HepG2 (cell line): ENCODE measurements around the gene SIGLEC6. TPM values are rescaled to one million over a fixed set of nuclear protein-coding genes. Genes with fewer than 3 reads are reported as not detected.

Source experiments
- ATF7 ChIP-seq, 2 experiments: fragments of 450-650 bp in 1 of 2; sonication (generic) in 1 of 2; formaldehyde crosslinking in 1 of 2; IDR thresholded peaks; 2 replicates each; pipeline versions ENCODE4 v1.4.0 to v1.6.1; 2016 to 2020; ENCODE audit warnings: antibody characterized with exemption in 1 of 2, mild to moderate bottlenecking in 1 of 2, missing genetic modification reagents in 1 of 2
- GRHL1 ChIP-seq: sonication (generic); formaldehyde crosslinking; conservative IDR thresholded peaks from 2 replicates; pipeline ENCODE4 v1.8.0; 2022; ENCODE audit warnings: missing genetic modification reagents
- KDM4B ChIP-seq: sonication (generic); formaldehyde crosslinking; IDR thresholded peaks from 2 replicates; pipeline ENCODE4 v1.4.0; 2020; ENCODE audit warnings: missing genetic modification reagents
- KLF16 ChIP-seq, 2 experiments: sonication (generic) in 1 of 2; formaldehyde crosslinking in 1 of 2; IDR thresholded peaks; 2 replicates each; pipeline versions ENCODE4 v1.6.1 to v1.8.0; 2016 to 2023; ENCODE audit warnings: missing genetic modification reagents in 2 of 2, missing compliant biosample characterization in 1 of 2
- PCBP1 ChIP-seq: fragments of 200-400 bp; formaldehyde crosslinking; IDR thresholded peaks from 2 replicates; pipeline ENCODE4 v1.6.1; 2017; ENCODE audit warnings: mild to moderate bottlenecking, low read depth, low read length, borderline replicate concordance
- PRMT3 ChIP-seq: sonication (generic); formaldehyde crosslinking; IDR thresholded peaks from 2 replicates; pipeline ENCODE4 v1.8.1; 2022; ENCODE audit warnings: low read depth, mild to moderate bottlenecking, moderate library complexity, missing genetic modification reagents, borderline replicate concordance
- RAD51 ChIP-seq: fragments of 450-650 bp; IDR thresholded peaks from 2 replicates; pipeline ENCODE4 v1.6.1; 2016; ENCODE audit warnings: borderline replicate concordance
- RARG ChIP-seq: sonication (generic); formaldehyde crosslinking; IDR thresholded peaks from 2 replicates; pipeline ENCODE4 v1.4.0; 2020; ENCODE audit warnings: low read depth, mild to moderate bottlenecking, missing genetic modification reagents
- RFXAP ChIP-seq: sonication (generic); formaldehyde crosslinking; IDR thresholded peaks from 2 replicates; pipeline ENCODE4 v1.4.0; 2020; ENCODE audit warnings: missing genetic modification reagents, borderline replicate concordance
- SP2 ChIP-seq: sonication (generic); formaldehyde crosslinking; IDR thresholded peaks from 2 replicates; pipeline ENCODE4 v1.5.1; 2020; ENCODE audit warnings: mild to moderate bottlenecking, missing genetic modification reagents
- STAG1 ChIP-seq: sonication (generic); formaldehyde crosslinking; IDR thresholded peaks from 2 replicates; pipeline ENCODE4 v1.4.0; 2020; ENCODE audit warnings: missing genetic modification reagents
- SYNCRIP ChIP-seq: fragments of 200-400 bp; formaldehyde crosslinking; IDR thresholded peaks from 2 replicates; pipeline ENCODE4 v1.6.1; 2018; ENCODE audit warnings: mild to moderate bottlenecking, low read depth, low read length; ENCODE audit not compliant: insufficient read depth
- WIZ ChIP-seq: sonication (generic); formaldehyde crosslinking; IDR thresholded peaks from 2 replicates; pipeline ENCODE4 v1.5.1; 2020; ENCODE audit warnings: mild to moderate bottlenecking, missing genetic modification reagents
- ZNF101 ChIP-seq: sonication (generic); formaldehyde crosslinking; IDR thresholded peaks from 2 replicates; pipeline ENCODE4 v1.4.0; 2020; ENCODE audit warnings: mild to moderate bottlenecking, low read depth, missing genetic modification reagents, borderline replicate concordance
- ZNF143 ChIP-seq: sonication (generic); formaldehyde crosslinking; IDR thresholded peaks from 2 replicates; pipeline ENCODE4 v1.4.0; 2020; ENCODE audit warnings: missing genetic modification reagents
- ZNF234 ChIP-seq: sonication (generic); formaldehyde crosslinking; conservative IDR thresholded peaks from 2 replicates; pipeline ENCODE4 v1.5.1; 2020; ENCODE audit warnings: mild to moderate bottlenecking, missing genetic modification reagents
- ZNF280B ChIP-seq: sonication (generic); formaldehyde crosslinking; IDR thresholded peaks from 2 replicates; pipeline ENCODE4 v1.5.0; 2020; ENCODE audit warnings: missing genetic modification reagents, mild to moderate bottlenecking, borderline replicate concordance
- ZNF333 ChIP-seq: sonication (generic); formaldehyde crosslinking; IDR thresholded peaks from 2 replicates; pipeline ENCODE4 v1.4.0; 2020; ENCODE audit warnings: mild to moderate bottlenecking, missing genetic modification reagents, borderline replicate concordance
- ZNF460 ChIP-seq: sonication (generic); formaldehyde crosslinking; IDR thresholded peaks from 2 replicates; pipeline ENCODE4 v1.5.1; 2020; ENCODE audit warnings: missing genetic modification reagents, mild to moderate bottlenecking, borderline replicate concordance
- ZNF501 ChIP-seq: sonication (generic); formaldehyde crosslinking; IDR thresholded peaks from 2 replicates; pipeline ENCODE4 v1.5.1; 2020; ENCODE audit warnings: mild to moderate bottlenecking, moderate library complexity, missing genetic modification reagents
- ZNF549 ChIP-seq: sonication (generic); formaldehyde crosslinking; IDR thresholded peaks from 2 replicates; pipeline ENCODE4 v1.5.0; 2020; ENCODE audit warnings: missing genetic modification reagents
- ZNF710 ChIP-seq: sonication (generic); formaldehyde crosslinking; IDR thresholded peaks from 2 replicates; pipeline ENCODE4 v1.5.0; 2020; ENCODE audit warnings: mild to moderate bottlenecking, missing genetic modification reagents, borderline replicate concordance
- polyA plus RNA-seq, 8 experiments: library from polyadenylated mRNA; depleted of rRNA in 3 of 8; stranded (reverse) in 7 of 8; unstranded in 1 of 8; fragments of >200 nt; fragmentation: Illumina TruSeq in 4 of 8; extraction: Trizol in 4 of 8; gene quantifications; 2 replicates each; pipeline versions ENCODE4 v1.2.1 to v1.2.3, GENCODE V29; 2011 to 2016; ENCODE audit warnings: low read depth in 4 of 8, missing spikeins in 1 of 8, mixed read lengths in 1 of 8; ENCODE audit not compliant: insufficient read depth in 1 of 8
- total RNA-seq, 5 experiments: library from RNA; depleted of rRNA; stranded (reverse); fragments of >200 nt; fragmentation: Illumina TruSeq; extraction: Trizol; gene quantifications; 2 replicates each; pipeline ENCODE4 v1.2.3, GENCODE V29; 2016; ENCODE audit warnings: low read depth in 1 of 5
- TF ChIP-seq, protein P1 (sequence below): sonication (generic); formaldehyde crosslinking; IDR thresholded peaks from 2 replicates; pipeline ENCODE4 v1.8.1; 2022; ENCODE audit warnings: low read depth, mild to moderate bottlenecking, missing genetic modification reagents

SIGLEC6 gene
- total and polyA plus RNA-seq, 2 of the 13 experiments (the other 11 are each of a cell fraction or from before 2014, with no cell fraction given), result not detected

- TF ChIP-seq GRHL1 (CRISPR knock-in tag) (no peak), ZNF234 (no peak), ZNF549 (CRISPR knock-in tag) (no peak), RFXAP (no peak), SYNCRIP (no peak), ZNF280B (CRISPR knock-in tag) (no peak), WIZ (CRISPR knock-in tag) (no peak), KDM4B (no peak), ZNF460 (no peak), RAD51 (no peak), ZNF333 (CRISPR knock-in tag) (no peak), STAG1 (CRISPR knock-in tag) (no peak), ZNF710 (no peak), SP2 (CRISPR knock-in tag) (no peak), PRMT3 (CRISPR knock-in tag) (no peak), ATF7 (IDR thresholded peaks at IDR 0.05) (no peak), ATF7 (CRISPR knock-in tag; IDR thresholded peaks at IDR 0.05) (no peak), RARG (no peak), KLF16 (CRISPR knock-in tag; IDR thresholded peaks at IDR 0.05) (peak in 1 of 2 experiments; percentile 78; a peak in 2 of 4 replicates), ZNF501 (no peak), ZNF143 (CRISPR knock-in tag) (no peak), PCBP1 (no peak), ZNF101 (CRISPR knock-in tag) (no peak)
- TF ChIP-seq, protein P1, sequence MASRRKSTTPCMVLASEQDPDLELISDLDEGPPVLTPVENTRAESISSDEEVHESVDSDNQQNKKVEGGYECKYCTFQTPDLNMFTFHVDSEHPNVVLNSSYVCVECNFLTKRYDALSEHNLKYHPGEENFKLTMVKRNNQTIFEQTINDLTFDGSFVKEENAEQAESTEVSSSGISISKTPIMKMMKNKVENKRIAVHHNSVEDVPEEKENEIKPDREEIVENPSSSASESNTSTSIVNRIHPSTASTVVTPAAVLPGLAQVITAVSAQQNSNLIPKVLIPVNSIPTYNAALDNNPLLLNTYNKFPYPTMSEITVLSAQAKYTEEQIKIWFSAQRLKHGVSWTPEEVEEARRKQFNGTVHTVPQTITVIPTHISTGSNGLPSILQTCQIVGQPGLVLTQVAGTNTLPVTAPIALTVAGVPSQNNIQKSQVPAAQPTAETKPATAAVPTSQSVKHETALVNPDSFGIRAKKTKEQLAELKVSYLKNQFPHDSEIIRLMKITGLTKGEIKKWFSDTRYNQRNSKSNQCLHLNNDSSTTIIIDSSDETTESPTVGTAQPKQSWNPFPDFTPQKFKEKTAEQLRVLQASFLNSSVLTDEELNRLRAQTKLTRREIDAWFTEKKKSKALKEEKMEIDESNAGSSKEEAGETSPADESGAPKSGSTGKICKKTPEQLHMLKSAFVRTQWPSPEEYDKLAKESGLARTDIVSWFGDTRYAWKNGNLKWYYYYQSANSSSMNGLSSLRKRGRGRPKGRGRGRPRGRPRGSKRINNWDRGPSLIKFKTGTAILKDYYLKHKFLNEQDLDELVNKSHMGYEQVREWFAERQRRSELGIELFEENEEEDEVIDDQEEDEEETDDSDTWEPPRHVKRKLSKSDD, result no peak
Observed at GRCh38 chr19:51480590-51480989, 50.9 kb downstream of the SIGLEC6 start (continued).
